ENCODE data around the gene ADGRL3. TPM values are rescaled to one million over a fixed set of nuclear protein-coding genes. Genes with fewer than 3 reads are reported as not detected.

Gene ADGRL3
- total and polyA plus RNA-seq, 8 donors: 0.08 to 1.4 (median 0.24) TPM

GRCh38 chr4:61400439-61401038 is 200.4 kb downstream of the ADGRL3 start:
- Histone ChIP-seq H3K4me3 (no peak overlapping the region), H3K27me3 (peaks cover 0 to 6% (median 0%) of the 10 kb centered on the region in 4 donors), H3K9me3 (no peaks in the 10 kb centered on the region), H3K36me3 (no peaks in the 10 kb centered on the region), H3K27ac (no peak overlapping the region), H3K4me1 (no peaks in the 10 kb centered on the region)
- DNase-seq: no peak
- no peak for FAIRE-seq
- 25 to 39% methylated on average over 1 of the region's 1 CpG for WGBS, 2 donors
- TF ChIP-seq, protein P1, sequence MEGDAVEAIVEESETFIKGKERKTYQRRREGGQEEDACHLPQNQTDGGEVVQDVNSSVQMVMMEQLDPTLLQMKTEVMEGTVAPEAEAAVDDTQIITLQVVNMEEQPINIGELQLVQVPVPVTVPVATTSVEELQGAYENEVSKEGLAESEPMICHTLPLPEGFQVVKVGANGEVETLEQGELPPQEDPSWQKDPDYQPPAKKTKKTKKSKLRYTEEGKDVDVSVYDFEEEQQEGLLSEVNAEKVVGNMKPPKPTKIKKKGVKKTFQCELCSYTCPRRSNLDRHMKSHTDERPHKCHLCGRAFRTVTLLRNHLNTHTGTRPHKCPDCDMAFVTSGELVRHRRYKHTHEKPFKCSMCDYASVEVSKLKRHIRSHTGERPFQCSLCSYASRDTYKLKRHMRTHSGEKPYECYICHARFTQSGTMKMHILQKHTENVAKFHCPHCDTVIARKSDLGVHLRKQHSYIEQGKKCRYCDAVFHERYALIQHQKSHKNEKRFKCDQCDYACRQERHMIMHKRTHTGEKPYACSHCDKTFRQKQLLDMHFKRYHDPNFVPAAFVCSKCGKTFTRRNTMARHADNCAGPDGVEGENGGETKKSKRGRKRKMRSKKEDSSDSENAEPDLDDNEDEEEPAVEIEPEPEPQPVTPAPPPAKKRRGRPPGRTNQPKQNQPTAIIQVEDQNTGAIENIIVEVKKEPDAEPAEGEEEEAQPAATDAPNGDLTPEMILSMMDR (IDR thresholded peaks at IDR 0.05): no peak
- no peak for ATAC-seq
- intact Hi-C loops (cut with DNase I): no loop called here

DNA sequence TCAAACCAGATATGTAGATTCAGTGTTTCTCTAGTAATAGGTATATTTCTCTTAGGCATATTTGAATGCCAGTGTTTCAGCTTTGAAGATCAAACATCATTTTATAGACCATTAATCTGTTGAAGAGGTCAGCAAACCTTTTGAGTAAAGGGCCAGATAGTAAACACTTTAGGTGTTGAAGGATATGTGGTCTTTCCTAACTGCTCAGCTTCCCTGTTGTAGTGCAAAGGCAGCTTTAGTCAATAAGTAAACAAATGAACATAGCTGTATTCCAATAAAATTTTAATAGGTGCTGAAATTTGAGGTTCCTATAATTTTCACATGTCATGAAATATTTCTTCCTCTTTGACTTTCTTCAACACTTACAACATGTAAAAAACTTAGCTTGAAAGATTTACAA is 201.6 kb downstream of the ADGRL3 start:
- FAIRE-seq (no peak), DNase-seq (no peak), ATAC-seq (no peak)
- Histone ChIP-seq H3K9me3 (no peaks in the 10 kb centered on the region), H3K27me3 (peaks cover 0 to 6% (median 0%) of the 10 kb centered on the region in 4 donors), H3K4me1 (no peaks in the 10 kb centered on the region), H3K27ac (no peak overlapping the region), H3K4me3 (no peak overlapping the region), H3K36me3 (no peaks in the 10 kb centered on the region)
- intact Hi-C loops (cut with DNase I): no loop called here
- TF ChIP-seq, protein P1 (IDR thresholded peaks at IDR 0.05): no peak

GRCh38 chr4:61405307-61405706 is 205.2 kb downstream of the ADGRL3 start:
- TF ChIP-seq, protein P1 (IDR thresholded peaks at IDR 0.05): no peak
- Histone ChIP-seq H3K27ac (no peak overlapping the region), H3K4me1 (no peaks in the 10 kb centered on the region), H3K36me3 (no peaks in the 10 kb centered on the region), H3K9me3 (no peaks in the 10 kb centered on the region), H3K4me3 (no peak overlapping the region), H3K27me3 (no peaks in the 10 kb centered on the region)
- intact Hi-C loops (cut with DNase I): no loop called here
- ATAC-seq: no peak
- no peak for FAIRE-seq
- 70 to 90% methylated on average over 1 of the region's 1 CpG for WGBS, 2 donors
- DNase-seq: no peak

GRCh38 chr4:61406677-61407076 is 206.6 kb downstream of the ADGRL3 start:
- DNase-seq (no peak), ATAC-seq (peak in 2 of 4 donors; percentile 29 to 41), FAIRE-seq (no peak)
- WGBS, 2 donors: 13 to 23% methylated on average over 2 of the region's 2 CpGs
- intact Hi-C loops (cut with DNase I): no loop called here
- TF ChIP-seq, protein P1 (IDR thresholded peaks at IDR 0.05): no peak
- H3K27me3 ChIP-seq: no peaks in the 10 kb centered on the region
- no peak overlapping the region for H3K4me3 ChIP-seq
- H3K36me3 ChIP-seq: no peaks in the 10 kb centered on the region
- H3K27ac ChIP-seq: no peak overlapping the region
- no peaks in the 10 kb centered on the region for H3K4me1 ChIP-seq
- no peaks in the 10 kb centered on the region for H3K9me3 ChIP-seq

All from pancreas (tissue), 10 donors.